GDM1 (cell line): ENCODE data around the gene SYTL3.

Experiments used
- DNase-seq: peaks from one replicate; lab custom pipeline; 2025; lab: John Stamatoyannopoulos, UW

Gene SYTL3

GRCh38 chr6:158729906-158730540, 80.2 kb downstream of the SYTL3 start:
- no peak for DNase-seq

- DNase-seq = no peak
Measured at GRCh38 chr6:158730541-158730907, 80.7 kb downstream of the SYTL3 start.

- DNase-seq = no peak
Measured at GRCh38 chr6:158735009-158735408, 85.2 kb downstream of the SYTL3 start.

- no peak for DNase-seq
Measured at GRCh38 chr6:158737082-158737709, 87.3 kb downstream of the SYTL3 start.

- DNase-seq = no peak
Measured at GRCh38 chr6:158737710-158738615, 88.1 kb downstream of the SYTL3 start.

GRCh38 chr6:158739673-158740072, 89.8 kb downstream of the SYTL3 start:
- DNase-seq = no peak

GRCh38 chr6:158743033-158743651, 93.3 kb downstream of the SYTL3 start:
- no peak for DNase-seq

- DNase-seq = no peak
Measured at GRCh38 chr6:158744986-158745430, 95.2 kb downstream of the SYTL3 start.

- DNase-seq = no peak
Measured at GRCh38 chr6:158751224-158751623, 101.4 kb downstream of the SYTL3 start.

- no peak for DNase-seq
Measured at GRCh38 chr6:158751921-158752320, 102.1 kb downstream of the SYTL3 start.

GRCh38 chr6:158752613-158753012, 102.8 kb downstream of the SYTL3 start:
- DNase-seq = no peak

- DNase-seq = no peak
Measured at GRCh38 chr6:158753811-158754210, 104.0 kb downstream of the SYTL3 start.

GRCh38 chr6:158754738-158755137, 104.9 kb downstream of the SYTL3 start:
- no peak for DNase-seq

GRCh38 chr6:158755636-158756035, 105.8 kb downstream of the SYTL3 start:
- DNase-seq = no peak

- DNase-seq = no peak
Measured at GRCh38 chr6:158756126-158756525, 106.3 kb downstream of the SYTL3 start.

- no peak for DNase-seq
Measured at GRCh38 chr6:158756977-158757752, 107.3 kb downstream of the SYTL3 start.

GRCh38 chr6:158757753-158758090, 107.9 kb downstream of the SYTL3 start:
- no peak for DNase-seq

- no peak for DNase-seq
Measured at GRCh38 chr6:158758451-158758860, 108.6 kb downstream of the SYTL3 start.

- DNase-seq = no peak
Measured at GRCh38 chr6:158758941-158759479, 109.2 kb downstream of the SYTL3 start.

- DNase-seq = no peak
Measured at GRCh38 chr6:158759966-158760617, 110.2 kb downstream of the SYTL3 start.
